NCI-H2029 (cell line): ENCODE data around the gene AK3.
"Not testable (repeated sequence)": the region's sequence is repeated elsewhere in the genome, so short reads cannot be mapped to it uniquely, and the experiment has no call there.

ENCODE experiments used
- DNase-seq: peaks from one replicate; lab custom pipeline; 2025; lab: John Stamatoyannopoulos, UW

AK3 gene

DNA sequence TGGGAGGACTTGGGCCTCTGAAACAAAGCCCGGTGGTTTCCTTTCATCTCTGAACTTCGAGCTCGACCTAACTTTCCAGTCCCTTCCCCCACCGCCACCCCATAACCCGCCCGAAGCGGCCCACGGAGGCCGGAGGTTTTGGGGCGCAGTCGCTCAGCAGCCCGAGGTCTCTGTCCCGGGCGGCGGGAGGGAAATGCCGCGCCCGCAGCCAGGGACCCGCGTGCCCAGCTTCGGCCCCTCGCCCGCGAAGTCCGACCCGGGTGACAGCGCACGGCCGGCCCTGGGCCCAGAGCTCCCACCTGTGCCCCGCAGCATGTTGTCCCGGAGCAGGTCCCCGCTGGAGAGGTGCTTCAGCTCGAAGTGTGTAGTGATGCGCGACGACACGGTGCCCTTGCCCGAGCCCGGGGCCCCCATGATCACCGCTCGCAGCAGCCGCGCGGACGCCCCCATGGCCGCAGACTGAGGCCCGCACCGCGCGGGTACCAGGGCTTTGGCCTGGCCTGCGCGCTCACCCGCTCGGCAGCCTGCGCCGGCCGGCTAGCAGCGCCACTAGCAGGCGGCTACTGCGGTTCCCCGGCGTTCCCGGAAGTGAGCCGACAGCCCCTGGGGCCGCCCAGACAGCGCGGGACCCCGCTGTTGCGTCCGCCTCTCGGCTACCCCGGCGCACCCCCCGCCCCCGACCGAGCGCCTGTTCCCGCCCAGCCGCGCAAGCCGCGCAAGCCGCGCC lies at the start of gene AK3:
AK3 (minus strand) TSS at position 565 of the 727 bp plus-strand sequence; CDS start at position 450, 115 bp downstream.
- peak; percentile 19 for DNase-seq

DNA sequence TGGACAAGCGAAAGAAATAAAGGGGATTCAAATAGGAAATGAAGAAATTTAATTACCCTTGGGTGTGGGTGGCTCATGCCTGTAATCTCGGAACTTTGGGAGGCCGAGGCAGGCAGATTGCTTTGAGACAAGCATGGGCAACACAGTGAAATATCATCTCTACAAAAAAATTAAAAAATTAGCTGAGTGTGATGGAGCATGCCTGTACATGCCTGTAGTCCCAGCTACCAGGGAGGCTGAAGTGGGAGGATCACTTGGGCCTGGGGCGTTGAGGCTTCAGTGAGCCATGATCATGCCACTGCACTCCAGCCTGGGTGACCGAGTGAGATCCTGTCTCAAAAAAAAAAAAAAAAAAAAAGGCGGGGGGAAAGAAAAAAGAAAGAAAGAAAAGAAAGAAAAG lies 47.7 kb upstream of the AK3 start:
- no peak for DNase-seq

DNA sequence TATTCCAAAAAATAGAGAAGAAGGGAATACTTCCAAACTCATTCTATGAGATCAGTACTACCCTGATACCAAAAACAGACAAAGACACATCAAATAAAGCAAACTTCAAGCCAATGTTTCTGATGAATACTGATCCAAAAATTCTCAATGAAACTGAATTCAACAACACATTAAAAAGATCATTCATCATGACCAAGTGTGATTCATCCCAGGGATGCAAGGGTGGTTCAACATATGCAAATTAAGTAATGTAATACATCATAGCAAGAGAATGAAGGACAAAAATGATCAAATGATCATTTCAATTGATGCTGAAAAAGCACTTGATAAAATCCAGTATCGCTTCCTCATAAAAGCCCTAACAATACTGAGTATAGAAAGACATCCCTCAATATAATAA lies 46.9 kb upstream of the AK3 start:
- no peak for DNase-seq

DNA sequence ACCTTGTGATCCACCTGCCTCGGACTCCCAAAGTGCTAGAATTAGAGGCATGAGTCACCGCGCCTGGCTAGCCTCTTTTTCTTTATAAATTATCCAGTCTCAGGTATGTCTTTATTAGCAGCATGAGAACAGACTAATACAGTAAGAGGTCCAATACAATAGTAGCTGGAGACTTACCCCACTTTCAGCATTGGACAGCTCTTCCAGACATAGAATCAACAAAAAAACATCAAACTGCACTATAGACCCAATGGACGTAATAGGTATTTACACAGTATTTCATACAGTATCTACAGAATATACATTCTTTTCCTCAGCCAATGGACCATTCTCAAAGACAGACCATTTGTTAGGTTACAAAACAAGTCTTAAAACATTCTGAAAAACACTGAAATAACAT lies 45.6 kb upstream of the AK3 start:
- DNase-seq: no peak

DNA sequence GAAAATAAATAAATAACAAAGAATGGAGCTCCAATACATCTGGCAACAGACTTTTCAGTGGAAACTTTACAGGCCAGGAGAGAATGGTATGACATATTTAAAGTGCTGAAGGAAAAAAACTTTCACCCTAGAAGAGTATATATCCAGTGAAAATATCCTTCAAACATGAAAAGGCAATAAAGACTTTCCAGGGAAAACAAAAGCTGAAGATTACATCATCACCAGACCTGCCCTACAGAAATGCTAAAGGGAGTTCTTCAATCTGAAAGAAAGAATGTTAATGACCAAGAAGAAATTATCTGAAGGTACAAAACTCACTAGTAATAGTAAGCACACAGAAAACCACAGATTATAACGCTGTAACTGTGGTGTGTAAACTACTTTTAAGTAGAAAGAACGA lies 43.4 kb upstream of the AK3 start:
- DNase-seq: no peak

DNA sequence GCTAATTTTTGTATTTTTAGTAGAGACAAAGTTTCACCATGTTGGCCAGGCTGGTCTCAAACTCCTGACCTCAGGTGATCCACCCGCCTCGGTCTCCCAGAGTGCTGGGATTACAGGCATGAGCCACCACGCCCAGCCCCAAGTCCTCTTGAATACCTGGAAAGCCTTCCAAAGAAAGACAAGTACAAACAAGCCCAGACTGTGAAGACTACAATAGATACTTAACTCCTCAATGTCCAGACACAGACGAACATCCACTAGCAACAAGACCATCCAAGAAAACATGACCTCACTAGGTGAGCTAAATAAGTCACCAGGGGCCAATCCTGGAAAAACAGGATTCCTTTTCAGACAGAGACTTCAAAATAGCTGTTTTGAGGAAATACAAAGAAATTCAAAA lies 42.2 kb upstream of the AK3 start:
- not testable (repeated sequence) for DNase-seq

DNA sequence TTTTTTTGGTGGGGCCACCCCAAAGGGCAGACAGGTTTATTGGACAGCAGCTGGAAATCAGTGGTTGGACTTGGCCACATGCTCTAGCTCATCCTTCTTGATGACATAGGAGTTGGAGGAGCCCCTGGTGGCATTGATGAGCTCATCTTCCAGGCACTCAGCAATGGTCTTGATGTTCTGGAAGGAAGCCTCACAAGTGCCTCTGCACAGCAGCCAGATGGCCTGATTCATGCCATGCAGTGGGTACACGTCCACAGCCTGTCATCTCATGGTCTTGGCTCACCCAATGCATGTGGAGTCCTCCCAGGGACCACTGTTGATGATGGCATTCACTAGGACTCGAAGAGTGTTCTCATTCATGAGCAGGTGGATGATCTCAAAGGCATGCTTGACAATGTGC lies 40.4 kb upstream of the AK3 start:
- no peak for DNase-seq

DNA sequence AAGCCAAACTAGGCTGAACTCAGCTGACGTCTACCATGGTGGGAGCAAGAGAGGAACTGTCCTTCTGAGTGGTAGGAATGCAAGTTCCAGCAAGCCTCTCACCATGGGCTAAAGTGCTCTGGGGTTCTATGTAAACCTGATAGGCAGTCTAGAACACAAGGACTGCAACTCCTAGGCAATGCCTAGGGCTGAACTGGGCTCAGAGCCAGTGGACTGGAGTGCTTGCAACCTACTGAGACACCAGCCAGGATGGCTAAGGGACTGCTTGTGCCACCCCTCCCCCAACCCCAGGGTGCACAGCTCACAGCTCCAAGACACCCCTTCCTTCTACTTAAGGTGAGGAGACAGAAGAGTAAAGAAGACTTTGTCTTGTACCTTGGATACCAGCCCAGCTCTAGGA lies 39.6 kb upstream of the AK3 start:
- DNase-seq: no peak

DNA sequence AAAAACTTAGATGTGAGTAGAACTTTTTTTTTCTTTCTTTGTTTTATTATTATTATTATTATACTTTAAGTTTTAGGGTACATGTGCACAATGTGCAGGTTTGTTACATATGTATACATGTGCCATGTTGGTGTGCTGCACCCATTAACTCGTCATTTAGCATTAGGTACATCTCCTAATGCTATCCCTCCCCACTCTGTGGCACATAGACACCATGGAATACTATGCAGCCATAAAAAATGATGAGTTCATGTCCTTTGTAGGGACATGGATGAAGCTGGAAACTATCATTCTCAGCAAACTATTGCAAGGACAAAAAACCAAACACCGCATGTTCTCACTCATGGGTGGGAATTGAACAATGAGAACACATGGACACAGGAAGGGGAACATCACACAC lies 34.0 kb upstream of the AK3 start:
- DNase-seq: not testable (repeated sequence)

DNA sequence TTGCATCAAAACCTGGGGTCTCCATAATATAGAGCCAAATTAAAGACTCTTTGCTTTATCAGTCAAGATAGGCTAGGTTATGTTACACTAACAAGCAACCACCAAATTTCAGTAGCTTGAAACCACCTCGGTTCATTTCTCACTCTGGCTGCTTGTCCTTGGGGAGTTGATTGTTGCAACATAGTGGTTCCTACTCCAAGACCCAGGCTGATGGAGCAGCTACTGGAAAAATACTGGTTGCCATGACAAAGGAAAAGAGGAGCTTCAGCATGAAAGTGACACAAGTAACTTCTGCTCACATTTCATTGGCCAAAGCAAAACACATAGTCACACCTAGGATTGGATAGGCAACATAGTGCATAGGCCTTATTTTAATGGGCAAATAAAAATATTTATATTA lies 33.2 kb upstream of the AK3 start:
- no peak for DNase-seq

DNA sequence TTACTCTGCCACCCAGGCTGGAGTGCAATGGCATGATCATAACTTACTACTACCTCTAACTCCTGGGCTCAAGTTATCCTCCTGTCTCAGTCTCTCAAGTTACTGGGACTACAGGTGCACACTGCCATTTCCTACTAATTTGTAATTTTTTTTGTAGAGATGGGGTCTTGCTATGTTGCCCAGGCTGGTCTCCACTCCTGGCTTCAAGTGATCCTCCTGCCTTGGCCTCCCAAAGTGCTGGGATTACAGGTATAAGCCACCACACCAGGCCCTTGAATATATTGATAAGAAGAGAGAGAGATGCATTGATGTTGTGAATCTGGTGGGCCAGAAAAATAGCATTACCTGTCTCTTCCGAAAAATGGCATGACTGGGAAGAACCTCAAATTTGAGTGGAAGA lies 30.8 kb upstream of the AK3 start:
- no peak for DNase-seq

DNA sequence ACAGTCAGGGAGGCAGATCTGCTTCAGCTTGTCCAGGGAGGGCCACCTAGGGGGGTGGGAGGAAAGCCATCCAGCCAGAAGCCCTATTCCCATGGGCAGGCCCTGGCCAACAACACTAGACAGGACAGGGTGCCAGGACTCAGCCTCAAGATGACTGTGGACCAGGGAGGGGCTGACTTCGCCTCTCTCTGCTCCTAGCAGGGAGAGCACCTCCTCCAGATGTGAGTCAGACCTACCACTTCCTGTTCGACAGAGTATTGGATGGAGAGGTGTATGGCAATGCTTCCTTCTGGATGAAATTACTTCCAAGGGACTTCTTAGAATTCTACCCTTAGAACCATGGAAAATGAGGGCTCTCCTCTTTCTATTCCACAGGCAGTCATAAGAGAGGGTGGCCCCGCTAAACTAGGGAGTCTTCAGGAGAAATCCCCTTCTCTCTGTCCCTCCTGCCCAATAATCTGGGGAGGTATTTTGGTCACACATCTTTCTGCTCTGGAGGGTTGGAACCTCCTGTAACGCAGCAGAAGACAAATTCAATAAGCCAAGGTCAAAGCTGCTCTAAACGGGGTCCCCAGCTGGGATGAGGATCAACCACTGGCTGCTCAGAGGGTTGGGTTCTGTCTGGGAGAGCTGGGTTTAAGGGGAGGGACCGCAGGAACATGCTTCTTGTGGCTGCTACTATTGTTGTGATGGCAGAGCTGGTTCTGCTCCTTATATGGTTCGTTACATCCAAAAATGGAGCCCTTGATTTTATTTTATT lies 28.5 kb upstream of the AK3 start:
- no peak for DNase-seq

DNA sequence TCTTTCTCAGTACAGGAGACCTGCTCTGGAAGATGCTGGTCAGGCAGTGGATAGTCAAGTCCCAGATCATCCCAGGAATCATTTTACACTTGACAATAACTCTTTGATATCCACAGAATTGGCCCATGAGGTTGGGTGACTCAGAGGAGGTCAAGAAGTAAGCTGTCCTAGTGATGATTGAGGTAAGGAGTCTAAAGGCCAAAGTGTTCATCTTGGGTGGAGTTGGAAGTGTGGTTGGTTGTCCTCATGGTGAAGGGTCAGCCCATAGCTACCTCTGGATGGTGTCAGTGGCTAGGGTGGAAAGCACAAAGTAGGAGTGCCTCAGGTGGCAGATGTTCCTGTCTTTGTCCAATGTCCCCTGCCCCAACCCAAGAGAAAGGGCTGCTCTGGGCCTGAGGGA lies 27.7 kb upstream of the AK3 start:
- no peak for DNase-seq

DNA sequence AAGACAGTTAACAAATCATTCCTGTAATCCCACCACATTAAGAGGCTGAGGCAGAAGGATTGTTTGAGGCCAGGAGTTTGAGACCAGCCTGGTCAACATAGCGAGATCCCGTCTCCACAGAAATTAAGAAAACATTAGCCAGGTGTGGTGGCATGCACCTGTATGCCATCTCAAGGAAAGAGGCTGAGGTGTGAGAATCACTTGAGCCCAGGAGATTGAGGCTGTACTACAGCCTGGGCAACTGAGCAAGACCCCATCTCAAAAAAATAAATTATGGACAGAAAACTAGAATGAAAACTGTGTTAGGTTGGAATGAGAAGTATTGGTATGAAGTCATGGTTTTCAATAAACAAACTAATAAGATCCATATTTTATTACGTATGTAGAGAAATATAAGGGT lies 23.0 kb upstream of the AK3 start:
- no peak for DNase-seq

DNA sequence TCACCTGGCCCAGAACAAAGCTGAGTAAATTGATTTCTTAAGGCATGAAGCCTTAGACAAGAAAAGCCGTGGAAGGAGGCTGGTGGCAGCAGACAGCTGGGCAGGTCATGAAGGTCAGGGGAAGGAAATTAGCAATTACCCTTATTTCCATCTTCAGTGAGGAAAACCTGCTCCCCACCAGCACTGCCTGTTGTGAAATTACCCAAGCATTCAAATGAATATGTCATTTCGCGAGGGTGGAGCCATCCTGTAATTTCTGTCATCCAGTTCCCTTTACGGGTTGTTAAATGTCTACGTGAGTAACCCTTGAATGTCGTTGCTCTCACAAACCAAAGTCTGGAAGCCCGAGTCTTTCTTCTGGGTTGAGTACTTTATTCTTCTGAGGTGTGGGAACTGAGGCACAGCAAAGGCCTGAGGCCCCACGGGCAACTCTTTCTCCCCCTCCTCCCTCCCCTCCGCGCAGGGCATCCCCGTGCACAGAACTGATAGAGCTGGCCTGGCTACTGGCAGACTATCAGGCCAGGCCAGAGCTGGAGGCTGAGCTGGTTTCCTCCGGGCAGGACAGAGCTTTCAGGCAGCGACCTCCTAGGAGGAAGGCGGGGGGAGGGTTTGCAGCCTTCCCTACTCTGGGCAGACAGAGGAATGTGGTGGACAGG lies 22.0 kb upstream of the AK3 start:
- no peak for DNase-seq

DNA sequence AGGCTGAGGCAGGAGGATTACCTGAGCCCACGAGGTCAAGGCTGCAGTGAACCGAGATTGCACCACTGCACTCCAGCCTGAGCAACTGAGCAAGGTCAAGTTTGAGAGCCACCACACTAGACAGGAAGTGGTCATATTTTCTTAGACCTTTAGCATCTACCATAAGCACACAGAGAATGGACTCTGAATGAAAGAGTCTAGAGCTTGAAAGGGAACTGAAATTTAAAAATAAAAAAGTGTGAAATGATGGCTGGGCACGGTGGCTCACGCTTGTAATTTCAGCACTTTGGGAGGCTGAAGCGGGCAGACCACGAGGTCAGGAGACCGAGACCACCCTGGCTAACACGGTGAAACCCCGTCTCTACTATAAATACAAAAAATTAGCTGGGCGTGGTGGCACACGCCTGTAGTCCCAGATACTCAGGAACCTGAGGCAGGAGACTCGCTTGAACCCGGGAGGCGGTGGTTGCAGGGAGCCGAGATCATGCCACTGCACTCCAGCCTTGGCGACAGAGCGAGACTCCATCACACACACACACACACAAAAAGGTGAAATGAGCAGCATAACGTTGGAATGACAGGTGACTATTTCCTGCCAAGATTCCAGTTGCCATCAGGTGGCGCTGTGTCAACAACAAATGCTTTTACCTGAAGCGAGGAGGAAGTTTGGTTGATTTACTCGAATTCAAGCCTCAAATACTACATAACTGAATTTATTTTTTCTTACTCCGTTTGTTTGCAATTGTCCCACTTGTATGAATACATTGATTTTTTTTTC lies 21.3 kb upstream of the AK3 start:
- peak; percentile 29 for DNase-seq

DNA sequence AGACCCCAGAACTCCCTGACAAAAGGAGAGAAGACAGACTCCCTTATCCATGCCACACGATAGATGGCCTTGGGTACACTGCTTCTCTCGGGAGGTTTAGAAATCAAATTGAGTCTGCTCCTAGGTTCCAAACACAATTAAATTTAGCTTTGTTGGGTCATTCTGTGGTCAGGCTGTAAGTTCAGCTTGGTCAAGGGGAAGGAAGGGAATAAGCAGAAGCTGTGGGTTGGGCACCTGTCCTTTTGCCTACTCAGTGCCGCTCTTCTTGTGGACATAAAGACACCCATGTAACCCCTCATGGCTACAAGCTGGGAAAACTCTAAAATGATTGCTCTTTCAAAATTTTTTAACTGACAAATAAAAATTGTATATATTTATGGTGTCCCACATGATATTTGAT lies 19.1 kb upstream of the AK3 start:
- DNase-seq: no peak

DNA sequence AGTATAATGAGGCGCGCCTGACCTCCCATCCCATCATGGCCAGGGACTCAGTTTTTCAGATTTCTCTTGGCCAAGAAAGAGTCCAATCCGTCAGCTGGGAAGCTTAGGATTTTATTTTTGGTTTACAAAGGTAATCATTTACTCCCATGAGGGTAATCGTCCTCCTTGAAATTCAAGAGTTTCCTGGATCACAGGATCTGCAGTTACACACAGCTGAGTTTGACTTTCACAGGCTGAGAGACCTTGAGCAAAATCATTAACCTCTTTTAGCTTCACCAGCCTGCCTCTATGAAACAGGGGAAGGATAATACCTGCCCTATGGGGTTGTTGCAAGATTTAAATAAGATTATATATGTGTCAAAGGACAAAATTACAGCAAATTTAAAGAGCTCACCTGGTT lies 15.4 kb upstream of the AK3 start:
- no peak for DNase-seq

DNA sequence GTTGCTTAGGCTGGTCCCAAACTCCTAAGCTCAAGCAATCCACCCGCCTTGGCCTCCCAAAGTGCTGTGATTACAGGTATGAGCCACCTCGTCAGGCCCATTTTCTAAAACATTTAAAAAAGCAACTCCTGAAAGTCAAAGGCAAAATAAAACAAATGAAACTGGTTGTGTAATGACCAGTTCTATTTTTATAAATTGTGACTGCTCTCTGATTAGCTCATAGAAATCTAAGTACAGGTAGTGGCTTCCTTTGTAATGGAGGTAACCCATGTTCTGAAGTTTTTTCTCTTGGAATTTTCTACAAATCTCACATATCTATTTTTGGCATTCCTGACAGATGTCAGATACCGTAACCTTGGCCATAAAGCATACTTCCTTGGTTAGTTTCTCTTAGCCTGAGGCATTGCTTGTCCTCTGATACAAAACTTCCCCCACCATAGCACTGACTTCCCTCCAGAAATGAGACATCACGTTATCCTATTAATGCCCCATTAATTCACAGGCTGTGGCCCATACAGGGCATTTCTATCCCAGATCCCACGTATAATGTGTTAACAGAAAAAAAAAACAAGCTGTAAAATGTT lies 14.1 kb upstream of the AK3 start:
- DNase-seq: no peak

DNA sequence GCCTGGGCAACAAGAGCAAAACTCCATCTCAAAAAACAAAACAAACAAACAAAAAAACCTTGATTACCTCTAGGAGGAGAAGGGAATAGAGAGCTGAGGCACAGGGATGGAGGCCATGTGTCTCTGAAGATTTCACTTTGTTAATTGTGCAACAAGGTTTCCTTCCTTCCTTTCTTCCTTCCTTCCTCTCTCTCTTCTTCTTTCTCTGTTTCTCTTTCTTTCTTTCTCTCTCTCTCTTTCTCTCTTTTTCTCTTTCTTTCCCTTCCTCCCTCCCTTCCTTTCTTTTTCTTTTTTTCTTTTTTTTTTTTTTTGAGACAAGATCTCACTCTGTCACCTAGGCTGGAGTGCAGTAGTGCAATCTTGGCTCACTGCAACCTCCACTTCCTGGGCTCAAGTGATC lies 13.5 kb upstream of the AK3 start:
- DNase-seq: not testable (repeated sequence)

DNA sequence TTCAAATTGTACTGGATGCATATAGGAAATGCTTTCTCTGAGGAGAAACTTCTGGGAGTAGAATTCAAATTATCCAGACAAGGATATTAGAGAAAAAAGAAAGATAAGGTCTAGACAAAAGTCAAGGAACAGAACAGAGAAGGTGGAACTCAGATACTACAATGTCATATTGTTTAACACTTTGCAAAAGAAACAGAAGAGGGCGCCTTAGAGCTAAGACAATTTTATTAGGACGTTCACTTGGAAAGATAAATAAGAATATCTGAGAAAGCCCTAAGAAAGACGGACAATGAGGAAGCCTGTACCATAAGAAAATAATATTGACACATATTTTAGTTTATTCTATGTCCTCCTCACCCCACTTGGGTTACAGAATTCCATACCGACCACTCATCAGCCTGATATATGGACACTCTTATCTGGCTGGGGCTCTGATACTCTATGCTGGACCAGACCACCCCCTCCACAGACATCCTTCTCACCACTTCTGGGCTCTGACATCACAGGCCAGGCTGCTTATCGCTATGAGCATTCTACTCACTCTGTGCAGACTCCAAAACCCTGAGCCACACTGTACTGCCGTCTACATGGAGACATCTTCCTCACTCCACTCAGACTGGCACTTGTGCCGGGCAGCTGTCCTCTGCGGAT lies 9.1 kb upstream of the AK3 start:
- no peak for DNase-seq

DNA sequence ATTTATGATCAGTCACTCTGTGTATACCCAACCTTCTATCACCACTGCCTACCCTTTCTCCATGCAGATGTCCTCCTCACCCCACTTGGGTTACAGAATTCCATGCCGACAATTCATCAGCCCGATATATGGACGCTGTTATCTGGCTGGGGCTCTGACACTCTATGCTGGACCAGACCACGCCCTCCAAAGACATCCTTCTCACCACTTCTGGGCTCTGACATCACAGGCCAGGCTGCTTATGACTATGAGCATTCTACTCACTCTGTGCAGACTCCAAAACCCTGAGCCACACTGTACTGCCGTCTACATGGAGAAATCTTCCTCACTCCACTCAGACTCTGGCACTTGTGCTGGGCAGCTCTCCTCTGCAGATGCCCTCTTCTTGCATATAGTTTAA lies 7.6 kb upstream of the AK3 start:
- no peak for DNase-seq
